A673 (cell line): ENCODE results near the gene HDX. TPM values are rescaled to one million over a fixed set of nuclear protein-coding genes. Genes with fewer than 3 reads are reported as not detected.
"Not testable (repeated sequence)": the region's sequence is repeated elsewhere in the genome, so short reads cannot be mapped to it uniquely, and the experiment has no call there.

ENCODE experiments used
- BruUV-seq: library from RNA; stranded (reverse); fragments of 400-500 nt; replicated peaks from 2 replicates; lab custom pipeline; 2021; lab: Mats Ljungman, UMichigan
- CTCF ChIA-PET: fragments of 300-600 bp; sonication (Branson Sonifier 250); formaldehyde crosslinking; loops from one replicate; lab custom pipeline; 2022; ENCODE audit warnings: antibody characterized with exemption; lab: Charles Lee
- POLR2A ChIA-PET: fragments of 300-600 bp; sonication (Branson Sonifier 250); formaldehyde crosslinking; loops from one replicate; lab custom pipeline; 2022; ENCODE audit warnings: antibody characterized with exemption; ENCODE audit not compliant: low non-redundant PET; lab: Charles Lee
- DNase-seq: peaks from one replicate; pipeline ENCODE4 v3.0.0-alpha.2; 2015; ENCODE audit warnings: low spot score
- H3K27ac ChIP-seq: fragments of 200-600 bp; sonication (generic); 2 replicates; pipeline ENCODE4 v1.5.1; 2016; ENCODE audit warnings: mixed run types, low read depth, mild to moderate bottlenecking, mixed read lengths, antibody characterized with exemption, low read length; ENCODE audit not compliant: poor library complexity, severe bottlenecking
- H3K27me3 ChIP-seq: fragments of 200-600 bp; sonication (generic); replicated peaks from 2 replicates; pipeline ENCODE4 v1.6.1; 2017; ENCODE audit warnings: mixed run types, low read depth, mild to moderate bottlenecking, mixed read lengths, antibody characterized with exemption, low read length; ENCODE audit not compliant: insufficient read depth, poor library complexity
- H3K36me3 ChIP-seq: fragments of 200-600 bp; sonication (generic); 2 replicates; pipeline ENCODE4 v1.6.1; 2016; ENCODE audit warnings: mixed run types, mild to moderate bottlenecking, mixed read lengths, antibody characterized with exemption, low read length; ENCODE audit not compliant: insufficient read depth, poor library complexity, severe bottlenecking
- H3K4me1 ChIP-seq: fragments of 200-600 bp; sonication (generic); 2 replicates; pipeline ENCODE4 v1.6.1; 2017; ENCODE audit warnings: mixed run types, mild to moderate bottlenecking, mixed read lengths, antibody characterized with exemption, low read length; ENCODE audit not compliant: insufficient read depth, poor library complexity, severe bottlenecking
- H3K4me3 ChIP-seq: fragments of 200-600 bp; sonication (generic); 2 replicates; pipeline ENCODE4 v1.5.1; 2016; ENCODE audit warnings: low read depth, mixed run types, mild to moderate bottlenecking, mixed read lengths, low read length; ENCODE audit not compliant: poor library complexity, severe bottlenecking
- H3K9me3 ChIP-seq: fragments of 200-600 bp; sonication (generic); 2 replicates; pipeline ENCODE4 v1.6.1; 2016; ENCODE audit warnings: mixed run types, low read depth, mild to moderate bottlenecking, mixed read lengths, antibody characterized with exemption, low read length; ENCODE audit not compliant: poor library complexity, severe bottlenecking
- EZH2 ChIP-seq: fragments of 200-600 bp; sonication (generic); IDR thresholded peaks from 2 replicates; pipeline ENCODE4 v1.6.1; 2017; ENCODE audit warnings: borderline replicate concordance, low read depth, mild to moderate bottlenecking, mixed read lengths, antibody characterized with exemption, low read length; ENCODE audit not compliant: poor library complexity, severe bottlenecking
- intact Hi-C: fragments of 100-400 bp; cut with micrococcal nuclease; formaldehyde crosslinking; loops from one replicate; pipeline ENCODE4 v1.10.0; 2022; ENCODE audit not compliant: unreplicated experiment
- total RNA-seq: library from RNA; stranded (reverse); gene quantifications from 2 replicates; pipeline ENCODE4 v1.2.3, GENCODE V29; 2021
- TF ChIP-seq, protein P1 (sequence below): fragments of 300-800, 200-600 bp; sonication (generic); conservative IDR thresholded peaks from 2 replicates; pipeline ENCODE4 v1.5.1; 2017; ENCODE audit warnings: low read depth, mild to moderate bottlenecking, antibody characterized with exemption, low read length, moderate library complexity, mixed read lengths

Gene HDX
- total RNA-seq, 1 experiment from 2014 or later = not detected

DNA sequence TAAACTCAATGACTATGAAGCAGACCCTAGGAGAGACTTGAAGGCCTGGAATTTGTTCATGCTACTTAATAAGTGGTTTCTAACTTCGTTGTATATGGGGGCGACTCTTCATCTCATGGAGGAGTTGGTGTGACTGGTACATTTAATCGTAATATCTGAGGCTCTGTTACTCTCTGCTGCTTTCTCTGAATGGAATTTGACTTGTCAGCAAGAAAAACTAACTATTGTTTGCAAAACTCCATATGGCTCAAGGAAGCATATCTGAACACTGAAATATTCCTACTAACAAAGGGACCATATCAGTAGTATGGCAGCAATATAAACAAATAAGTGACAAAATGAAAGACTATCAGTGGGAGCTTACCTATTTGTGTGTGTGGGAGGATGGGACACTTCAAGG lies 182.2 kb downstream of the HDX start:
- no peak overlapping the region for H3K4me3 ChIP-seq
- H3K36me3 ChIP-seq = no peaks in the 10 kb centered on the region
- H3K27ac ChIP-seq = no peak overlapping the region
- no peak for TF ChIP-seq EZH2
- TF ChIP-seq, protein P1, sequence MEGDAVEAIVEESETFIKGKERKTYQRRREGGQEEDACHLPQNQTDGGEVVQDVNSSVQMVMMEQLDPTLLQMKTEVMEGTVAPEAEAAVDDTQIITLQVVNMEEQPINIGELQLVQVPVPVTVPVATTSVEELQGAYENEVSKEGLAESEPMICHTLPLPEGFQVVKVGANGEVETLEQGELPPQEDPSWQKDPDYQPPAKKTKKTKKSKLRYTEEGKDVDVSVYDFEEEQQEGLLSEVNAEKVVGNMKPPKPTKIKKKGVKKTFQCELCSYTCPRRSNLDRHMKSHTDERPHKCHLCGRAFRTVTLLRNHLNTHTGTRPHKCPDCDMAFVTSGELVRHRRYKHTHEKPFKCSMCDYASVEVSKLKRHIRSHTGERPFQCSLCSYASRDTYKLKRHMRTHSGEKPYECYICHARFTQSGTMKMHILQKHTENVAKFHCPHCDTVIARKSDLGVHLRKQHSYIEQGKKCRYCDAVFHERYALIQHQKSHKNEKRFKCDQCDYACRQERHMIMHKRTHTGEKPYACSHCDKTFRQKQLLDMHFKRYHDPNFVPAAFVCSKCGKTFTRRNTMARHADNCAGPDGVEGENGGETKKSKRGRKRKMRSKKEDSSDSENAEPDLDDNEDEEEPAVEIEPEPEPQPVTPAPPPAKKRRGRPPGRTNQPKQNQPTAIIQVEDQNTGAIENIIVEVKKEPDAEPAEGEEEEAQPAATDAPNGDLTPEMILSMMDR = no peak
- POLR2A ChIA-PET = no interaction called here
- H3K9me3 ChIP-seq = peaks cover 7% of the 10 kb centered on the region
- no peaks in the 10 kb centered on the region for H3K27me3 ChIP-seq
- no TSS peak for BruUV-seq
- CTCF ChIA-PET = no interaction called here
- intact Hi-C loops = no loop called here
- DNase-seq = no peak
- no peaks in the 10 kb centered on the region for H3K4me1 ChIP-seq

DNA sequence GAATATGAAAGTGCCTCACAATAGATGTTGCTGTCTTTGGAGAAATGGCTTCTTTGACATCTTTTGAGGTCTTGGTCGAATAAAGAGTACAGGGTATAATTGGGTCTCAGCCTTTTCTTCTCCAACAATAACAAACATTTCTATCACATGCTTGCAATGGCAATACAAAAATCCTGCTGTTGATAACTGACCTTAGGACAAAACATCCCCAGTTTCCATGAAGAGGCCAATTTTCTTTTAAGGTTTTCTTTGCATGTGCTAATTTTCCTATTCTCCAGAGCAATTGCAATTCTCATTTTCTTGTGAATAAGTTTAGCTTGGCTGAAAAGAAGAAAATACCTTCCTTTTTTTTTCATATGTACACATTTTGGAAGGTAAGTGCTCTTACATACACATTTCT lies 183.6 kb downstream of the HDX start:
- CTCF ChIA-PET = no interaction called here
- no peak overlapping the region for H3K27ac ChIP-seq
- POLR2A ChIA-PET = no interaction called here
- H3K4me3 ChIP-seq = no peak overlapping the region
- TF ChIP-seq, protein P1 = no peak
- no peak for TF ChIP-seq EZH2
- H3K27me3 ChIP-seq = no peaks in the 10 kb centered on the region
- no peaks in the 10 kb centered on the region for H3K36me3 ChIP-seq
- no peak for DNase-seq
- intact Hi-C loops = no loop called here
- no peaks in the 10 kb centered on the region for H3K4me1 ChIP-seq
- BruUV-seq = no TSS peak
- H3K9me3 ChIP-seq = peaks cover 12% of the 10 kb centered on the region

DNA sequence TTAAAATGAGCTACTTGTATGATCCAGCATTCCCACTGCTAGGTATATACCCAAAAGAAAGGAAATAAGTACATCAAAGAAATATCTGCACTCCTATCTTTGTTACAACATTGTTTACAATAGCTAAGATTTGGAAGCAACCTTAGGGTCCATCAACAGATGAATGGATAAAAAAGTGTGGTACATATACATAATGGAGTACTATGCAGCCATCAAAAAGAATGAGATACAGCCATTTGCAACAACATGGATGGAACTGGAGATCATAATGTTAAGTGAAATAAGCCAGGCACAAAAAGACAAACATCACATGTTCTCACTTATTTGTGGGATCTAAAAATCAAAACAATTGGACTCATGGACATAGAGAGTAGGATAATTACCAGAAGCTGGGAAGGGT lies 186.3 kb downstream of the HDX start:
- CTCF ChIA-PET, intact Hi-C loops, DNase-seq, H3K4me1 ChIP-seq, POLR2A ChIA-PET, H3K27me3 ChIP-seq, H3K4me3 ChIP-seq, BruUV-seq, H3K36me3 ChIP-seq, H3K27ac ChIP-seq: not testable (repeated sequence)
- peaks cover 12% of the 10 kb centered on the region for H3K9me3 ChIP-seq
